Uterus (tissue), 2 donors: ENCODE results near the gene NRXN3.

Experiments used
- CTCF ChIP-seq, 4 experiments: fragments of 200-600 bp in 2 of 4; fragments of 450-650 bp in 2 of 4; sonication (generic) in 2 of 4; IDR thresholded peaks; one replicate each; pipeline ENCODE4 v1.5.1; 2016 to 2019; ENCODE audit warnings: antibody characterized with exemption in 4 of 4, mild to moderate bottlenecking in 2 of 4, moderate library complexity in 1 of 4
- POLR2A ChIP-seq, 2 donors: fragments of 450-650 bp; IDR thresholded peaks; one replicate each; pipeline ENCODE4 v1.6.1; 2016; ENCODE audit warnings: antibody characterized with exemption in 2 of 2, mild to moderate bottlenecking in 1 of 2, moderate library complexity in 1 of 2

DNA sequence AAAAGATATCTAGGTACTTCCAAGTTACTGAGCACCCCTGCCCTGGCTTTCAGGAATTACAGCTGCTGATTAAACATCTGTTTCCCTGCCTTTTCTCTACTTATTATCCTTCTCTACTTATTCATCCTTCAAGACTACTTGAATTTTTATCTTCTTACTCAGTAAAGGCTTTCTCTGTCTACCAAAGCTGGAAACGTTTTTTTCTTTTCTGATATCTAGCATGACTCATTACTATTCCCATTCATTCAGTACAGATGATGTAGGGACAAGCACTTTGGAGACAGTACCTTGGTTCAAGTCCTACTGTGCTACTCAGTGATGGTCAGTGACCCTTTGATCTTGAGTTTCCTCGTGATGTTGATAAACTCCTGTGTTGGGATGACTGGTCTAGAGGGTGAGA is 848.7 kb downstream of the NRXN3 start:
- TF ChIP-seq CTCF (IDR thresholded peaks at IDR 0.05) (no peak), POLR2A (IDR thresholded peaks at IDR 0.05) (no peak)
